HL-60 (cell line): ENCODE measurements around the gene CTNNA1.

Experiments used
- DNase-seq, 2 experiments: peaks; one replicate each; pipeline ENCODE4 v3.0.0-alpha.2; 2010 to 2020; ENCODE audit warnings: low read depth in 1 of 2, low spot score in 1 of 2
- H3K27ac ChIP-seq: fragments of 250-450 bp; sonication (Bioruptor Pico); replicated peaks from 2 replicates; pipeline ENCODE4 v1.5.1; 2020; ENCODE audit warnings: mild to moderate bottlenecking, moderate library complexity
- H3K27me3 ChIP-seq: fragments of 250-450 bp; sonication (Bioruptor Pico); 2 replicates; pipeline ENCODE4 v1.5.1; 2021; ENCODE audit warnings: mild to moderate bottlenecking, moderate library complexity; ENCODE audit not compliant: insufficient read depth, poor library complexity, severe bottlenecking
- H3K4me3 ChIP-seq: replicated peaks from 2 replicates; pipeline ENCODE4 v1.5.1; 2011; ENCODE audit warnings: mild to moderate bottlenecking, control low read depth, low read length; ENCODE audit not compliant: insufficient read depth
- CTCF ChIP-seq: IDR thresholded peaks from one replicate; pipeline ENCODE4 v1.5.1; 2011; ENCODE audit warnings: low read length, control low read depth, inconsistent platforms; ENCODE audit not compliant: insufficient read depth
- GABPA ChIP-seq: IDR thresholded peaks from 2 replicates; pipeline ENCODE4 v1.6.1; 2012; ENCODE audit warnings: low read depth
- POLR2AphosphoS5 ChIP-seq: IDR thresholded peaks from 2 replicates; pipeline ENCODE4 v1.6.1; 2012; ENCODE audit warnings: low read depth
- REST ChIP-seq: IDR thresholded peaks from 2 replicates; pipeline ENCODE4 v1.6.1; 2012; ENCODE audit warnings: low read depth; ENCODE audit not compliant: insufficient replicate concordance
- SPI1 ChIP-seq: IDR thresholded peaks from 2 replicates; pipeline ENCODE4 v1.6.1; 2012; ENCODE audit warnings: low read depth, mild to moderate bottlenecking, borderline replicate concordance

The CTNNA1 gene

DNA sequence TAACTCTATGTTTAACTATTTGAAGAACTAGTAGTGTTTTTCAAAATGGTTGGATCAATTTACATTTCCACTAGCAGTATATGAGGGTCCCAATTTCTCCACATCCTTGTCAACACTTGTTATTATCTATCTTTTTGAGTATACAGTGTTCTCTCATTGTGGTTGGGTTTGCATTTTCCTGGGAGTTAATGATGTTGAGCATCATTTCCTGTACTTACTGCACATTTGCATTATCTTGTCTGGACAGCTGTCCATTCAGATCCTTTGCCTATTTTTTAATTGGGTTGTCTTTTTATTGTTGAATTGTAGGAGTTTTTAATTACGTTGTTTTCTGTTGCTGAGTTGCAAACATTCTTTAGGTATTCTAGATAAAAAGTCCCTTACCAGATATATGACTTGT, 225.4 kb downstream of the CTNNA1 start:
- H3K27ac ChIP-seq = no peak overlapping the region
- no peak overlapping the region for H3K4me3 ChIP-seq
- no peaks in the 10 kb centered on the region for H3K27me3 ChIP-seq
- TF ChIP-seq SPI1 = no peak
- TF ChIP-seq GABPA = no peak
- TF ChIP-seq CTCF = no peak
- no peak for TF ChIP-seq REST
- TF ChIP-seq POLR2AphosphoS5 = no peak
- no peak for DNase-seq

- TF ChIP-seq GABPA (no peak), CTCF (no peak), REST (no peak), SPI1 (no peak), POLR2AphosphoS5 (no peak)
- Histone ChIP-seq H3K27me3 (no peaks in the 10 kb centered on the region), H3K4me3 (no peak overlapping the region), H3K27ac (no peak overlapping the region)
- no peak for DNase-seq
These were observed 226.6 kb downstream of the CTNNA1 start for GRCh38 chr5:138979684-138980280.

- no peak for TF ChIP-seq POLR2AphosphoS5
- no peak for TF ChIP-seq GABPA
- no peak for TF ChIP-seq REST
- no peak for TF ChIP-seq CTCF
- no peak for TF ChIP-seq SPI1
- no peak overlapping the region for H3K27ac ChIP-seq
- DNase-seq = no peak
- H3K4me3 ChIP-seq = no peak overlapping the region
- H3K27me3 ChIP-seq = no peaks in the 10 kb centered on the region
These were observed 227.2 kb downstream of the CTNNA1 start for GRCh38 chr5:138980441-138980840.
